K562 (cell line): Measurements from ENCODE around the gene CILP. TPM values are rescaled to one million over a fixed set of nuclear protein-coding genes. Genes with fewer than 3 reads are reported as not detected.

Experiments used
- CBX2 ChIP-seq: fragments of 200-600 bp; sonication (generic); IDR thresholded peaks from one replicate; pipeline ENCODE4 v1.6.1; 2012; ENCODE audit warnings: mild to moderate bottlenecking, low read length, inconsistent platforms; ENCODE audit not compliant: insufficient read depth, poor library complexity, severe bottlenecking
- CBX8 ChIP-seq: fragments of 200-600 bp; sonication (generic); IDR thresholded peaks from 2 replicates; pipeline ENCODE4 v1.6.1; 2012; ENCODE audit warnings: borderline replicate concordance, mixed run types, low read depth, mild to moderate bottlenecking, moderate library complexity, mixed read lengths, low read length, control low read depth, inconsistent platforms; ENCODE audit not compliant: poor library complexity, severe bottlenecking; ENCODE audit errors: extremely low read depth
- CREM ChIP-seq: IDR thresholded peaks from 2 replicates; pipeline ENCODE4 v1.6.1; 2014; ENCODE audit warnings: antibody characterized with exemption, low read depth
- CSDE1 ChIP-seq, 2 experiments: fragments of 450-650 bp; IDR thresholded peaks; 2 replicates each; pipeline ENCODE4 v1.6.1; 2016; ENCODE audit warnings: mild to moderate bottlenecking in 1 of 2
- GABPB1 ChIP-seq: sonication (generic); formaldehyde crosslinking; IDR thresholded peaks from 2 replicates; pipeline ENCODE4 v1.8.0; 2022; ENCODE audit warnings: mild to moderate bottlenecking, missing genetic modification reagents
- MAFG ChIP-seq: fragments of 450-650 bp; conservative IDR thresholded peaks from 2 replicates; pipeline ENCODE4 v1.6.1; 2016; ENCODE audit warnings: missing genetic modification characterization, missing compliant biosample characterization
- MCM7 ChIP-seq, 2 experiments: fragments of 450-650 bp; IDR thresholded peaks; 2 replicates each; pipeline ENCODE4 v1.6.1; 2016 to 2018
- NFRKB ChIP-seq: fragments of 450-650 bp; IDR thresholded peaks from 2 replicates; pipeline ENCODE4 v1.6.1; 2016; ENCODE audit warnings: low read depth
- RCOR1 ChIP-seq, 2 experiments: IDR thresholded peaks; 2 replicates each; pipeline ENCODE4 v1.6.1; 2012; ENCODE audit warnings: low read depth in 2 of 2, low read length in 2 of 2, borderline replicate concordance in 1 of 2, improper control_type of control experiment in 1 of 2
- SPI1 ChIP-seq: IDR thresholded peaks from 2 replicates; pipeline ENCODE4 v1.6.1; 2011; ENCODE audit warnings: low read depth, low read length, control low read depth, borderline replicate concordance
- TCF7 ChIP-seq: sonication (generic); IDR thresholded peaks from 2 replicates; pipeline ENCODE4 v1.6.1; 2016; ENCODE audit warnings: antibody characterized with exemption, borderline replicate concordance
- TCF7L2 ChIP-seq: fragments of 150-350 bp; IDR thresholded peaks from 2 replicates; pipeline ENCODE4 v1.6.1; 2016; ENCODE audit warnings: low read depth, mild to moderate bottlenecking, low read length, moderate library complexity
- TEAD2 ChIP-seq: fragments of 450-650 bp; IDR thresholded peaks from 2 replicates; pipeline ENCODE4 v1.6.1; 2016; ENCODE audit warnings: missing genetic modification characterization, control low read depth, missing compliant biosample characterization
- YY1 ChIP-seq, 3 experiments: IDR thresholded peaks; 2 replicates each; pipeline ENCODE4 v1.6.1; 2011; ENCODE audit warnings: low read length in 2 of 3, mild to moderate bottlenecking in 2 of 3, moderate library complexity in 2 of 3, borderline replicate concordance in 1 of 3, control low read depth in 1 of 3, low read depth in 1 of 3; ENCODE audit not compliant: insufficient read depth in 3 of 3, insufficient replicate concordance in 2 of 3, control insufficient read depth in 1 of 3, insufficient read length in 1 of 3; ENCODE audit errors: extremely low read depth in 1 of 3
- ZNF282 ChIP-seq: sonication (generic); formaldehyde crosslinking; IDR thresholded peaks from 2 replicates; pipeline ENCODE4 v1.8.1; 2023; ENCODE audit warnings: missing genetic modification reagents
- ZNF436 ChIP-seq: fragments of 250-450, 450-650 bp; sonication (Bioruptor Pico); formaldehyde crosslinking; IDR thresholded peaks from 2 replicates; pipeline ENCODE4 v1.7.0; 2020; ENCODE audit warnings: mild to moderate bottlenecking
- ZNF707 ChIP-seq: fragments of 250-450 bp; sonication (Bioruptor Pico); conservative IDR thresholded peaks from 2 replicates; pipeline ENCODE4 v1.8.0; 2022; ENCODE audit warnings: inconsistent platforms, mild to moderate bottlenecking, moderate library complexity
- polyA plus RNA-seq, 8 experiments: library from polyadenylated mRNA; depleted of rRNA in 4 of 8; stranded (reverse) in 5 of 8; unstranded in 3 of 8; fragments of >200 nt; fragmentation: Nextera tagmentation in 2 of 8; fragmentation: Illumina TruSeq in 1 of 8; extraction: Ambion mirVana in 2 of 8; extraction: Trizol in 1 of 8; gene quantifications; 2 replicates each; pipeline versions ENCODE4 v1.2.1 to v1.2.3, GENCODE V29; 2011 to 2014; ENCODE audit warnings: inconsistent platforms in 1 of 8, missing spikeins in 1 of 8
- total RNA-seq, 7 experiments: library from RNA; depleted of rRNA in 6 of 7; stranded (reverse); fragments of >200 nt in 6 of 7; fragmentation: Illumina TruSeq in 2 of 7; extraction: Trizol in 2 of 7; gene quantifications; 2 replicates each; pipeline versions ENCODE4 v1.2.1 to v1.2.3, GENCODE V29; 2011 to 2021; ENCODE audit warnings: low replicate concordance in 1 of 7
- TF ChIP-seq, protein P1 (sequence below): fragments of 450-650 bp; formaldehyde crosslinking; IDR thresholded peaks from 2 replicates; pipeline ENCODE4 v1.4.0; 2020; ENCODE audit warnings: mild to moderate bottlenecking, moderate library complexity
- TF ChIP-seq, protein P2 (sequence below): fragments of 250-450 bp; sonication (Bioruptor Pico); IDR thresholded peaks from 2 replicates; pipeline ENCODE4 v1.4.0; 2020; ENCODE audit warnings: mild to moderate bottlenecking, moderate library complexity
- TF ChIP-seq, protein P3 (sequence below): sonication (generic); formaldehyde crosslinking; IDR thresholded peaks from 2 replicates; pipeline ENCODE4 v1.8.1; 2023; ENCODE audit warnings: mild to moderate bottlenecking, missing genetic modification reagents
- TF ChIP-seq, protein P4 (sequence below): fragments of 250-450 bp; sonication (Bioruptor Pico); IDR thresholded peaks from 2 replicates; pipeline ENCODE4 v1.5.0; 2021

CILP gene
- total and polyA plus RNA-seq, 9 of the 15 experiments (the other 6 are each of a cell fraction or from before 2014, with no cell fraction given) = 0.03 TPM; not detected in 8

DNA sequence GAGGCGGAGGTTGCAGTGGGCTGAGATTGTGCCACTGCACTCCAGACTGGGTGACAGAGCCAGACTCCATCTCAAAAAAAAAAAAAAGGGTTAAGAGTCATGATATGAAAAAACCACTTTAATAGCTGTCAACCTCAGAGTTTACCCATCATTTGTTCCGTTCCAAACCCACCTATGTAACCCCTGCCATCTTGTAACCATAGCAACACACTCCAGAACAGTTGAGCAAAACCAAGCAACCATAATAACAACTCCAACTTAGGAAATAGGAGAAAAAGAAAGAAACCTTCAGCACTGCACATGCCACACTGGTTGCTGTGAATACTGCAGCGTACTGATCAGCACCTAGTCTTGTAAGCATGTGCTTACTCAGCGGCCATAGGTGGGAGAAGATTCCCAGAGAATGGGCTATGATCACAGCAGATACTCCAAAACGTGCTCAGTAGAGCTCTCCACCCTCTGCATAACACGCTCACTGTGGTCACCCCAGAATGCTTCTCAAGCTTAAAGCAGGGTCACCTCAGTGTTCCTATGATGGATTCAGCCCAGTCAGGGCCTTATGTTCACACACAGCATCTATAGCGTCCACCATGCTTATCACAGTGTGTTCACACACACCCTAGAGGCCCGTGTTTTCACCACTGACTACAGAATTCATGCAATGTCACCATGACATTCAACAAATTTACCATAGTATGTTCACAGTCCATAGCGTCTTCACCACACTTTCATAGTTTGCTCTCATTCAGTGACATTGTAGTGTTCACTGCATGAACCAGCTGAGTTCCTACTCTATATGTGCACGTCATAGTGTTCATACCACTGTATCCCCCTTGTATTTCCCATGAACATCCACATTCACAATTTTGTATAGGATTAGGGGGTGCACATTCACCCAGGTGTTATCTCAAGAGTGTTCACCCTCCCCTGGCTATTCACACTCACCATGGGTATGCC lies 6.5 kb upstream of the CILP start (continued):
- TF ChIP-seq NFRKB (peak; percentile 56; the same call in 1 of the 2 replicates), ZNF436 (CRISPR knock-in tag) (no peak), ZNF707 (CRISPR knock-in tag) (no peak), TEAD2 (tag) (peak; percentile 51; the same call in 1 of the 2 replicates), YY1 (IDR thresholded peaks at IDR 0.05; ENCODE audit: borderline replicate concordance in 1 of 3, control insufficient read depth in 1 of 3, extremely low read depth in 1 of 3, insufficient read depth in 3 of 3, insufficient read length in 1 of 3, insufficient replicate concordance in 2 of 3, low read depth in 1 of 3, low read length in 2 of 3) (peak in 1 of 3 experiments; percentile 24), SPI1 (no peak), MCM7 (IDR thresholded peaks at IDR 0.05) (no peak), GABPB1 (CRISPR knock-in tag) (no peak), CBX2 (no peak), ZNF282 (no peak), RCOR1 (IDR thresholded peaks at IDR 0.05; ENCODE audit: borderline replicate concordance in 1 of 2, low read depth in 2 of 2, low read length in 2 of 2) (peak in 1 of 2 experiments; percentile 27; a peak in 1 of 4 replicates), TCF7 (no peak), CBX8 (no peak), MAFG (tag) (peak; percentile 93), TCF7L2 (no peak), CSDE1 (IDR thresholded peaks at IDR 0.05) (0 out of 4 replicates have a peak, but pooled peaks of 1 of the 2 experiments have one; percentile 50), CREM (no peak)
- TF ChIP-seq, protein P1, sequence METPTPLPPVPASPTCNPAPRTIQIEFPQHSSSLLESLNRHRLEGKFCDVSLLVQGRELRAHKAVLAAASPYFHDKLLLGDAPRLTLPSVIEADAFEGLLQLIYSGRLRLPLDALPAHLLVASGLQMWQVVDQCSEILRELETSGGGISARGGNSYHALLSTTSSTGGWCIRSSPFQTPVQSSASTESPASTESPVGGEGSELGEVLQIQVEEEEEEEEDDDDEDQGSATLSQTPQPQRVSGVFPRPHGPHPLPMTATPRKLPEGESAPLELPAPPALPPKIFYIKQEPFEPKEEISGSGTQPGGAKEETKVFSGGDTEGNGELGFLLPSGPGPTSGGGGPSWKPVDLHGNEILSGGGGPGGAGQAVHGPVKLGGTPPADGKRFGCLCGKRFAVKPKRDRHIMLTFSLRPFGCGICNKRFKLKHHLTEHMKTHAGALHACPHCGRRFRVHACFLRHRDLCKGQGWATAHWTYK = no peak
- TF ChIP-seq, protein P2, sequence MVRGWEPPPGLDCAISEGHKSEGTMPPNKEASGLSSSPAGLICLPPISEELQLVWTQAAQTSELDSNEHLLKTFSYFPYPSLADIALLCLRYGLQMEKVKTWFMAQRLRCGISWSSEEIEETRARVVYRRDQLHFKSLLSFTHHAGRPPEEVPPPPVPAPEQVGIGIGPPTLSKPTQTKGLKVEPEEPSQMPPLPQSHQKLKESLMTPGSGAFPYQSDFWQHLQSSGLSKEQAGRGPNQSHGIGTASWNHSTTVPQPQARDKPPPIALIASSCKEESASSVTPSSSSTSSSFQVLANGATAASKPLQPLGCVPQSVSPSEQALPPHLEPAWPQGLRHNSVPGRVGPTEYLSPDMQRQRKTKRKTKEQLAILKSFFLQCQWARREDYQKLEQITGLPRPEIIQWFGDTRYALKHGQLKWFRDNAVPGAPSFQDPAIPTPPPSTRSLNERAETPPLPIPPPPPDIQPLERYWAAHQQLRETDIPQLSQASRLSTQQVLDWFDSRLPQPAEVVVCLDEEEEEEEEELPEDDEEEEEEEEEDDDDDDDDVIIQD = no peak
- TF ChIP-seq, protein P3, sequence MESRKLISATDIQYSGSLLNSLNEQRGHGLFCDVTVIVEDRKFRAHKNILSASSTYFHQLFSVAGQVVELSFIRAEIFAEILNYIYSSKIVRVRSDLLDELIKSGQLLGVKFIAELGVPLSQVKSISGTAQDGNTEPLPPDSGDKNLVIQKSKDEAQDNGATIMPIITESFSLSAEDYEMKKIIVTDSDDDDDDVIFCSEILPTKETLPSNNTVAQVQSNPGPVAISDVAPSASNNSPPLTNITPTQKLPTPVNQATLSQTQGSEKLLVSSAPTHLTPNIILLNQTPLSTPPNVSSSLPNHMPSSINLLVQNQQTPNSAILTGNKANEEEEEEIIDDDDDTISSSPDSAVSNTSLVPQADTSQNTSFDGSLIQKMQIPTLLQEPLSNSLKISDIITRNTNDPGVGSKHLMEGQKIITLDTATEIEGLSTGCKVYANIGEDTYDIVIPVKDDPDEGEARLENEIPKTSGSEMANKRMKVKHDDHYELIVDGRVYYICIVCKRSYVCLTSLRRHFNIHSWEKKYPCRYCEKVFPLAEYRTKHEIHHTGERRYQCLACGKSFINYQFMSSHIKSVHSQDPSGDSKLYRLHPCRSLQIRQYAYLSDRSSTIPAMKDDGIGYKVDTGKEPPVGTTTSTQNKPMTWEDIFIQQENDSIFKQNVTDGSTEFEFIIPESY = no peak
- TF ChIP-seq, protein P4, sequence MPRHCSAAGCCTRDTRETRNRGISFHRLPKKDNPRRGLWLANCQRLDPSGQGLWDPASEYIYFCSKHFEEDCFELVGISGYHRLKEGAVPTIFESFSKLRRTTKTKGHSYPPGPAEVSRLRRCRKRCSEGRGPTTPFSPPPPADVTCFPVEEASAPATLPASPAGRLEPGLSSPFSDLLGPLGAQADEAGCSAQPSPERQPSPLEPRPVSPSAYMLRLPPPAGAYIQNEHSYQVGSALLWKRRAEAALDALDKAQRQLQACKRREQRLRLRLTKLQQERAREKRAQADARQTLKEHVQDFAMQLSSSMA = no peak
